Measurements from ENCODE around the gene PDE9A. TPM values are rescaled to one million over a fixed set of nuclear protein-coding genes. Genes with fewer than 3 reads are reported as not detected.
"Not testable (repeated sequence)": the region's sequence is repeated elsewhere in the genome, so short reads cannot be mapped to it uniquely, and the experiment has no call there.

The PDE9A gene
- polyA plus RNA-seq, 2 of the 4 experiments (the other 2 are of a cell fraction), result 1.3 to 3.1 TPM

- Histone ChIP-seq H3K9me3 (no peaks in the 10 kb centered on the region), H3K4me3 (no peak overlapping the region), H3K27ac (no peak overlapping the region), H3K4me1 (no peaks in the 10 kb centered on the region), H3K4me2 (no peak overlapping the region)
- WGBS (ENCODE audit: missing lambda C conversion rate), result 80% methylated on average over 7 of the region's 7 CpGs
- FAIRE-seq, result no peak
- ChIA-PET CTCF (no interaction called here), POLR2A (no interaction called here)
- TF ChIP-seq HOXB13 (CRISPR knock-in tag; IDR thresholded peaks at IDR 0.05; ENCODE audit: low read depth) (no peak), HOXB5 (CRISPR knock-in tag; IDR thresholded peaks at IDR 0.05) (no peak), PHF8 (IDR thresholded peaks at IDR 0.05; ENCODE audit: borderline replicate concordance, low read depth) (no peak), MAZ (IDR thresholded peaks at IDR 0.05; ENCODE audit: borderline replicate concordance, low read depth, low read length) (no peak), RAD21 (conservative IDR thresholded peaks at IDR 0.05 in 1 of 2, IDR thresholded peaks at IDR 0.05 in 1 of 2) (no peak), E2F6 (IDR thresholded peaks at IDR 0.05; ENCODE audit: borderline replicate concordance, low read depth) (no peak), MAFK (IDR thresholded peaks at IDR 0.05; ENCODE audit: partially characterized antibody) (no peak), KDM5A (IDR thresholded peaks at IDR 0.05) (no peak), USF2 (IDR thresholded peaks at IDR 0.05) (no peak), BCL3 (IDR thresholded peaks at IDR 0.05) (no peak), MYC (IDR thresholded peaks at IDR 0.05; ENCODE audit: borderline replicate concordance, low read length) (no peak), ZSCAN20 (CRISPR knock-in tag; IDR thresholded peaks at IDR 0.05) (no peak)
- no peak for ATAC-seq
- no peak for DNase-seq (ENCODE audit: low read depth in 1 of 2, low spot score in 1 of 2)
These were observed 53.9 kb downstream of the PDE9A start for GRCh38 chr21:42707207-42707830.

GRCh38 chr21:42708107-42708506 lies 54.7 kb downstream of the PDE9A start:
- no peak overlapping the region for H3K4me2 ChIP-seq
- ATAC-seq (no peak), FAIRE-seq (no peak), DNase-seq (ENCODE audit: low read depth in 1 of 2, low spot score in 1 of 2) (no peak)
- CTCF ChIA-PET, result no interaction called here
- no peak overlapping the region for H3K4me3 ChIP-seq
- POLR2A ChIA-PET, result no interaction called here
- WGBS (ENCODE audit: missing lambda C conversion rate), result 74% methylated on average over 7 of the region's 7 CpGs
- H3K4me1 ChIP-seq, result no peaks in the 10 kb centered on the region
- H3K27ac ChIP-seq, result no peak overlapping the region
- no peaks in the 10 kb centered on the region for H3K9me3 ChIP-seq
- no peak for TF ChIP-seq ESRRA (IDR thresholded peaks at IDR 0.05; ENCODE audit: borderline replicate concordance, low read length)
- no peak for TF ChIP-seq JUN (IDR thresholded peaks at IDR 0.05)
- no peak for TF ChIP-seq TFCP2L1 (CRISPR knock-in tag; IDR thresholded peaks at IDR 0.05)
- TF ChIP-seq ATOH8 (CRISPR knock-in tag; IDR thresholded peaks at IDR 0.05; ENCODE audit: low read depth), result no peak
- no peak for TF ChIP-seq ZC3H11A (IDR thresholded peaks at IDR 0.05)
- TF ChIP-seq RCOR1 (IDR thresholded peaks at IDR 0.05; ENCODE audit: low read depth, low read length), result no peak
- TF ChIP-seq HOXB13 (CRISPR knock-in tag; IDR thresholded peaks at IDR 0.05; ENCODE audit: low read depth), result no peak
- no peak for TF ChIP-seq FOXS1 (CRISPR knock-in tag; IDR thresholded peaks at IDR 0.05)
- no peak for TF ChIP-seq PHF8 (IDR thresholded peaks at IDR 0.05; ENCODE audit: borderline replicate concordance, low read depth)
- TF ChIP-seq KDM1A (IDR thresholded peaks at IDR 0.05; ENCODE audit: low read depth), result no peak
- TF ChIP-seq RNF2 (IDR thresholded peaks at IDR 0.05; ENCODE audit: borderline replicate concordance, low read depth), result no peak
- no peak for TF ChIP-seq FOSB (CRISPR knock-in tag; IDR thresholded peaks at IDR 0.05)
- no peak for TF ChIP-seq ZNF302 (CRISPR knock-in tag; IDR thresholded peaks at IDR 0.05)
- no peak for TF ChIP-seq RARB (CRISPR knock-in tag; IDR thresholded peaks at IDR 0.05)

- H3K4me2 ChIP-seq; POLR2A ChIA-PET; DNase-seq (ENCODE audit: low read depth in 1 of 2, low spot score in 1 of 2); H3K27ac ChIP-seq; H3K9me3 ChIP-seq; CTCF ChIA-PET; FAIRE-seq; ATAC-seq; H3K4me1 ChIP-seq; H3K4me3 ChIP-seq: not testable (repeated sequence)
- WGBS (ENCODE audit: missing lambda C conversion rate), result 36% methylated on average over 1 of the region's 1 CpG
These were observed 55.5 kb downstream of the PDE9A start for GRCh38 chr21:42708916-42709315.

Data from A549 (cell line).